GM12878 (cell line): Measurements from ENCODE around the gene PLCG2. TPM values are rescaled to one million over a fixed set of nuclear protein-coding genes. Genes with fewer than 3 reads are reported as not detected.

Source experiments
- ATAC-seq: fragments of 200-7000 bp; cut with Tn5 transposase; 3 replicates; pipeline ENCODE4 v1.9.1; 2020; ENCODE audit warnings: mild to moderate bottlenecking, moderate library complexity
- BruUV-seq: library from RNA; stranded (reverse); fragments of 400-500 nt; replicated peaks from 2 replicates; lab custom pipeline; 2021; lab: Mats Ljungman, UMichigan
- CTCF ChIA-PET: fragments of 300-600 bp; sonication (Branson Sonifier 250); formaldehyde crosslinking; extraction: SDS; loops from one replicate; lab custom pipeline; 2021; ENCODE audit warnings: inconsistent platforms; lab: Yijun Ruan, JAX
- POLR2A ChIA-PET: fragments of 350-600 bp; formaldehyde crosslinking; extraction: SDS; loops from one replicate; lab custom pipeline; 2021; ENCODE audit warnings: inconsistent platforms; lab: Charles Lee
- RAD21 ChIA-PET: fragments of 300-600 bp; sonication (Branson Sonifier 250); formaldehyde crosslinking; loops from one replicate; lab custom pipeline; 2023; ENCODE audit warnings: antibody characterized with exemption; ENCODE audit not compliant: unreplicated experiment; lab: Charles Lee
- SMC1A ChIA-PET: fragments of 300-600 bp; sonication (Branson Sonifier 250); formaldehyde crosslinking; loops from one replicate; lab custom pipeline; 2023; ENCODE audit not compliant: unreplicated experiment, uncharacterized antibody; lab: Charles Lee
- DNase-seq: peaks from one replicate; pipeline ENCODE4 v3.0.0-alpha.2; 2011; ENCODE audit warnings: low read depth, low spot score
- FAIRE-seq: peaks from 3 replicates; lab custom pipeline; 2011; peaks lifted over from hg19 to GRCh38; lab: Jason Lieb, UNC
- H2AFZ ChIP-seq: 2 replicates; pipeline ENCODE4 v1.6.0; 2011; ENCODE audit warnings: low read depth, low read length, control low read depth; ENCODE audit not compliant: control insufficient read depth
- H3K27ac ChIP-seq: 2 replicates; pipeline ENCODE4 v1.5.1; 2011; ENCODE audit warnings: control low read depth; ENCODE audit not compliant: control insufficient read depth, insufficient read depth
- H3K27me3 ChIP-seq, 2 experiments: replicated peaks in 1 of 2; 2 replicates each; pipeline versions ENCODE4 v1.6.0 to v1.6.1; 2011; ENCODE audit warnings: low read length in 1 of 2; ENCODE audit not compliant: control insufficient read depth in 2 of 2, insufficient read depth in 2 of 2
- H3K36me3 ChIP-seq, 2 experiments: 2 replicates each; pipeline ENCODE4 v1.5.1; 2011; ENCODE audit warnings: low read length in 1 of 2; ENCODE audit not compliant: control insufficient read depth in 2 of 2, insufficient read depth in 2 of 2
- H3K4me1 ChIP-seq: 2 replicates; pipeline ENCODE4 v1.6.1; 2011; ENCODE audit warnings: mild to moderate bottlenecking, low read length, moderate library complexity, mixed read lengths; ENCODE audit not compliant: control insufficient read depth, insufficient read depth
- H3K4me2 ChIP-seq: 2 replicates; pipeline ENCODE4 v1.6.0; 2011; ENCODE audit warnings: control low read depth; ENCODE audit not compliant: control insufficient read depth, insufficient read depth
- H3K4me3 ChIP-seq: fragments of 200-600 bp; sonication (generic); 2 replicates; pipeline ENCODE4 v1.5.1; 2016
- H3K79me2 ChIP-seq: 2 replicates; pipeline ENCODE4 v1.6.0; 2011; ENCODE audit warnings: low read length; ENCODE audit not compliant: control insufficient read depth, insufficient read depth
- H3K9ac ChIP-seq: 2 replicates; pipeline ENCODE4 v1.8.0; 2011; ENCODE audit warnings: low read length, control low read depth, mixed read lengths; ENCODE audit not compliant: control insufficient read depth, insufficient read depth
- H3K9me3 ChIP-seq: replicated peaks from 3 replicates; pipeline ENCODE4 v1.5.1; 2011; ENCODE audit warnings: mild to moderate bottlenecking, low read length; ENCODE audit not compliant: control insufficient read depth, insufficient read depth
- H4K20me1 ChIP-seq: 2 replicates; pipeline ENCODE4 v1.6.0; 2011; ENCODE audit not compliant: control insufficient read depth, insufficient read depth
- BACH1 ChIP-seq: fragments of 450-650 bp; IDR thresholded peaks from 2 replicates; pipeline ENCODE4 v1.6.1; 2017; ENCODE audit warnings: mild to moderate bottlenecking, borderline replicate concordance
- CEBPB ChIP-seq, 2 experiments: fragments of 150-350 bp in 1 of 2; IDR thresholded peaks; 2 replicates each; pipeline ENCODE4 v1.6.1; 2012 to 2014; ENCODE audit warnings: low read depth in 2 of 2, low read length in 2 of 2, borderline replicate concordance in 1 of 2, inconsistent platforms in 1 of 2
- IKZF2 ChIP-seq, 2 experiments: fragments of 450-650 bp; IDR thresholded peaks; 2 replicates each; pipeline ENCODE4 v1.6.1; 2017; ENCODE audit warnings: mild to moderate bottlenecking in 2 of 2, moderate library complexity in 2 of 2
- SIX5 ChIP-seq: IDR thresholded peaks from 2 replicates; pipeline ENCODE4 v1.6.1; 2011; ENCODE audit warnings: mild to moderate bottlenecking, low read depth, low read length, moderate library complexity; ENCODE audit not compliant: severe bottlenecking
- SUZ12 ChIP-seq: fragments of 200-600 bp; sonication (generic); IDR thresholded peaks from one replicate; pipeline ENCODE4 v1.6.1; 2018; ENCODE audit warnings: antibody characterized with exemption, mild to moderate bottlenecking; ENCODE audit not compliant: unreplicated experiment
- WRNIP1 ChIP-seq: IDR thresholded peaks from 2 replicates; pipeline ENCODE4 v1.6.1; 2011; ENCODE audit warnings: low read depth, low read length, improper control_type of control experiment, borderline replicate concordance
- WGBS: methylation state at CpG from one replicate; pipeline ENCODE4 v1.1.6; 2016; ENCODE audit warnings: low lambda C conversion rate; ENCODE audit not compliant: insufficient replicate concordance, insufficient coverage; ENCODE audit errors: missing lambda C conversion rate; 5-methylcytosine and 5-hydroxymethylcytosine counted together
- in situ Hi-C: fragments of 300-500 bp; cut with MboI; formaldehyde crosslinking; loops from 9 replicates; pipeline ENCODE4 v1.14.3; 2018; ENCODE audit warnings: mixed read lengths
- intact Hi-C: fragments of 100-400 bp; cut with micrococcal nuclease; formaldehyde crosslinking; loops from one replicate; pipeline ENCODE4 v1.14.2; 2022; ENCODE audit not compliant: unreplicated experiment
- polyA plus RNA-seq, 11 experiments: library from polyadenylated mRNA; depleted of rRNA in 4 of 11; unstranded in 6 of 11; stranded (reverse) in 5 of 11; fragments of >200 nt; fragmentation: Nextera tagmentation in 4 of 11; fragmentation: Illumina TruSeq in 1 of 11; extraction: Ambion mirVana in 4 of 11; extraction: Trizol in 1 of 11; gene quantifications; 1 replicate in 1 of 11; 2 replicates in 10 of 11; pipeline versions ENCODE4 v1.2.1 to v1.2.3, GENCODE V29; 2011 to 2016; ENCODE audit warnings: inconsistent platforms in 2 of 11, missing spikeins in 2 of 11, low read depth in 1 of 11
- total RNA-seq, 4 experiments: library from RNA; depleted of rRNA in 3 of 4; stranded (reverse); fragments of >200 nt in 3 of 4; fragmentation: Illumina TruSeq in 1 of 4; extraction: Trizol in 1 of 4; gene quantifications; 2 replicates each; pipeline versions ENCODE4 v1.2.1 to v1.2.3, GENCODE V29; 2013 to 2021
- TF ChIP-seq, protein P1 (sequence below): fragments of 150-350 bp; IDR thresholded peaks from 2 replicates; pipeline ENCODE4 v1.6.1; 2016; ENCODE audit warnings: low read depth, low read length
- TF ChIP-seq, protein P2 (sequence below): fragments of 450-650 bp; IDR thresholded peaks from 2 replicates; pipeline ENCODE4 v1.6.1; 2017; ENCODE audit warnings: mild to moderate bottlenecking, moderate library complexity
- TF ChIP-seq, protein P3 (sequence below): IDR thresholded peaks from 2 replicates; pipeline ENCODE4 v1.6.1; 2011; ENCODE audit warnings: borderline replicate concordance, low read depth, mild to moderate bottlenecking, moderate library complexity, mixed read lengths, low read length; ENCODE audit not compliant: insufficient read depth; ENCODE audit errors: extremely low read length

Gene PLCG2
- total and polyA plus RNA-seq, 10 of the 15 experiments (the other 5 are each of a cell fraction or from before 2014, with no cell fraction given): 47.6 to 256 (median 149) TPM

DNA sequence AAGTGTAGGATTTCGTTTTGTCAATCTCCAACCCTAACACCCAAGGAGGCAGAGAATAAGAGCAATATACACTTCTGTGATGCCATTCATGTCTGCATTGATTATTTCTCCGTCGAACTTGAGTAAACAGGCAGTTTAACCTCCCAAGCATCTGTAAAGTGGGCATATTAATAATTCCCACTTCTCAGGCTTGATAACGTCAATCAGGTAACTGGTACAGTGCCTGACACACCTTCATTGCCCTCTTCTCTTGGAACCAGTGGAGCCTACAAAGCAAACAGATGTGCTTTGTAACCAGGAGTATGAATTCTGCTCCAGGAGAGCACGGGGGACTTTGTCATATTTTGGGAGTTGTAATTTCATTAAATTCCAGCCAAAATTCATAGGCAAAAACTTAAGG lies 32.5 kb upstream of the PLCG2 start (continued):
- TF ChIP-seq, protein P1, sequence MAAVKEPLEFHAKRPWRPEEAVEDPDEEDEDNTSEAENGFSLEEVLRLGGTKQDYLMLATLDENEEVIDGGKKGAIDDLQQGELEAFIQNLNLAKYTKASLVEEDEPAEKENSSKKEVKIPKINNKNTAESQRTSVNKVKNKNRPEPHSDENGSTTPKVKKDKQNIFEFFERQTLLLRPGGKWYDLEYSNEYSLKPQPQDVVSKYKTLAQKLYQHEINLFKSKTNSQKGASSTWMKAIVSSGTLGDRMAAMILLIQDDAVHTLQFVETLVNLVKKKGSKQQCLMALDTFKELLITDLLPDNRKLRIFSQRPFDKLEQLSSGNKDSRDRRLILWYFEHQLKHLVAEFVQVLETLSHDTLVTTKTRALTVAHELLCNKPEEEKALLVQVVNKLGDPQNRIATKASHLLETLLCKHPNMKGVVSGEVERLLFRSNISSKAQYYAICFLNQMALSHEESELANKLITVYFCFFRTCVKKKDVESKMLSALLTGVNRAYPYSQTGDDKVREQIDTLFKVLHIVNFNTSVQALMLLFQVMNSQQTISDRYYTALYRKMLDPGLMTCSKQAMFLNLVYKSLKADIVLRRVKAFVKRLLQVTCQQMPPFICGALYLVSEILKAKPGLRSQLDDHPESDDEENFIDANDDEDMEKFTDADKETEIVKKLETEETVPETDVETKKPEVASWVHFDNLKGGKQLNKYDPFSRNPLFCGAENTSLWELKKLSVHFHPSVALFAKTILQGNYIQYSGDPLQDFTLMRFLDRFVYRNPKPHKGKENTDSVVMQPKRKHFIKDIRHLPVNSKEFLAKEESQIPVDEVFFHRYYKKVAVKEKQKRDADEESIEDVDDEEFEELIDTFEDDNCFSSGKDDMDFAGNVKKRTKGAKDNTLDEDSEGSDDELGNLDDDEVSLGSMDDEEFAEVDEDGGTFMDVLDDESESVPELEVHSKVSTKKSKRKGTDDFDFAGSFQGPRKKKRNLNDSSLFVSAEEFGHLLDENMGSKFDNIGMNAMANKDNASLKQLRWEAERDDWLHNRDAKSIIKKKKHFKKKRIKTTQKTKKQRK: no peak
- TF ChIP-seq CEBPB (IDR thresholded peaks at IDR 0.05; ENCODE audit: borderline replicate concordance in 1 of 2, low read depth in 2 of 2, low read length in 2 of 2) (no peak), SIX5 (no peak)

DNA sequence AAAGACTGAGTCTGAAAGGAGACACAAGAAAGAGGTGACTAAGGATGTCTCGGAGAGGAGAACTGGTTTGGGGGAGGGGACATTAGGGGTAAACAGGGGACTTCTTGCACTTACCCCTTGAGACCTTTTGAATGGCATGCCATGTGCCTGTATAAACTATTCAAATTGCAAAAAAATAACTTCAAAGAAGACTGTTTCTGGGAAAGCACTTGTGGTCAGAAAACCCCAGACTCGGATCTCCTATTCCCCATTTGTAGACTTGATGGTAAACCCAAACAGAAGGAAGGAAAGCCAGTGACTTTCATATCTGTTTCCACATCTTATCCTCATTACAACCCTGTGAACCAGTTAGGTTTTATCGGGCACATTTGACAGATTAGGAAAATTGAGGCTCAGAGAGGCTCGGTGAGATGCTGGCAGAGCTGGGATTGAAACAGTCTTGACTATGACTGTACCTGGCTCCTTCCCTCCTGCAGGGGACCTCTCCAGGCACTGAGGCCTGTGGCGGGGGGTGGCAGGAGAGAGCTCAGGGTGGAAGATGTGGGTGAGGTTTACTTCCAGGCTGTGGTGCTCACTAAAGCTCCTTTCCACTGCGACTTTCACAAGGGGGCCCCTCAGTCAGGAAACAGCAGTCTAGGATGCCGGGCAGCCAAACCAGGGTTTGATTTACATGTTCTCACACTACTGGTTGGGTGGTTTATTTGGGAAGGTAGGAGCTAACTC lies 30.5 kb upstream of the PLCG2 start:
- no TSS peak for BruUV-seq
- H3K9ac ChIP-seq: peak overlapping the region; percentile 30
- H3K36me3 ChIP-seq: 0 out of 4 replicates have a peak, but pooled peaks cover 0 to 2% of the 10 kb centered on the region in 2 experiments
- H2AFZ ChIP-seq: peak overlapping the region; percentile 56; the same call in 1 of the 2 replicates
- ChIA-PET POLR2A (interaction anchor here (0.7 to 2.7 kb wide), 10 partner anchors 8 to 78 kb away, joined by 3 to 14 read pairs (median 4); partner anchors contain the start of gene PLCG2), SMC1A (interaction anchor here (0.8 to 5.5 kb wide), 11 partner anchors 10 to 127 kb away, joined by 3 to 65 read pairs (median 4); partner anchors contain the start of gene PLCG2), RAD21 (interaction anchor here (0.8 to 2.2 kb wide), 15 partner anchors 8 to 125 kb away, joined by 3 to 9 read pairs (median 5); no protein-coding TSS in a partner anchor), CTCF (interaction anchor here (0.9 to 3.7 kb wide), 8 partner anchors 25 to 125 kb away, joined by 3 to 22 read pairs (median 4); partner anchors contain the start of gene PLCG2)
- DNase-seq: peak; percentile 47
- FAIRE-seq: peak; percentile 93
- WGBS: 12% methylated on average over 7 of the region's 7 CpGs
- no peaks in the 10 kb centered on the region for H4K20me1 ChIP-seq
- H3K4me1 ChIP-seq: peaks cover 47% of the 10 kb centered on the region
- peak; percentile 34 for ATAC-seq
- no peaks in the 10 kb centered on the region for H3K27me3 ChIP-seq
- H3K4me3 ChIP-seq: peak overlapping the region; percentile 24; the same call in 1 of the 2 replicates
- H3K27ac ChIP-seq: peak overlapping the region; percentile 64
- in situ Hi-C loops: no loop called here
- intact Hi-C loops: loop anchor here (5.0 kb wide), 1 partner anchor 34 kb away; no protein-coding TSS in a partner anchor
- no peaks in the 10 kb centered on the region; the same call in 2 of the 3 replicates for H3K9me3 ChIP-seq
- no peaks in the 10 kb centered on the region; the same call in 1 of the 2 replicates for H3K79me2 ChIP-seq
- peak overlapping the region; percentile 68 for H3K4me2 ChIP-seq
- TF ChIP-seq SUZ12: no peak
- TF ChIP-seq, protein P2, sequence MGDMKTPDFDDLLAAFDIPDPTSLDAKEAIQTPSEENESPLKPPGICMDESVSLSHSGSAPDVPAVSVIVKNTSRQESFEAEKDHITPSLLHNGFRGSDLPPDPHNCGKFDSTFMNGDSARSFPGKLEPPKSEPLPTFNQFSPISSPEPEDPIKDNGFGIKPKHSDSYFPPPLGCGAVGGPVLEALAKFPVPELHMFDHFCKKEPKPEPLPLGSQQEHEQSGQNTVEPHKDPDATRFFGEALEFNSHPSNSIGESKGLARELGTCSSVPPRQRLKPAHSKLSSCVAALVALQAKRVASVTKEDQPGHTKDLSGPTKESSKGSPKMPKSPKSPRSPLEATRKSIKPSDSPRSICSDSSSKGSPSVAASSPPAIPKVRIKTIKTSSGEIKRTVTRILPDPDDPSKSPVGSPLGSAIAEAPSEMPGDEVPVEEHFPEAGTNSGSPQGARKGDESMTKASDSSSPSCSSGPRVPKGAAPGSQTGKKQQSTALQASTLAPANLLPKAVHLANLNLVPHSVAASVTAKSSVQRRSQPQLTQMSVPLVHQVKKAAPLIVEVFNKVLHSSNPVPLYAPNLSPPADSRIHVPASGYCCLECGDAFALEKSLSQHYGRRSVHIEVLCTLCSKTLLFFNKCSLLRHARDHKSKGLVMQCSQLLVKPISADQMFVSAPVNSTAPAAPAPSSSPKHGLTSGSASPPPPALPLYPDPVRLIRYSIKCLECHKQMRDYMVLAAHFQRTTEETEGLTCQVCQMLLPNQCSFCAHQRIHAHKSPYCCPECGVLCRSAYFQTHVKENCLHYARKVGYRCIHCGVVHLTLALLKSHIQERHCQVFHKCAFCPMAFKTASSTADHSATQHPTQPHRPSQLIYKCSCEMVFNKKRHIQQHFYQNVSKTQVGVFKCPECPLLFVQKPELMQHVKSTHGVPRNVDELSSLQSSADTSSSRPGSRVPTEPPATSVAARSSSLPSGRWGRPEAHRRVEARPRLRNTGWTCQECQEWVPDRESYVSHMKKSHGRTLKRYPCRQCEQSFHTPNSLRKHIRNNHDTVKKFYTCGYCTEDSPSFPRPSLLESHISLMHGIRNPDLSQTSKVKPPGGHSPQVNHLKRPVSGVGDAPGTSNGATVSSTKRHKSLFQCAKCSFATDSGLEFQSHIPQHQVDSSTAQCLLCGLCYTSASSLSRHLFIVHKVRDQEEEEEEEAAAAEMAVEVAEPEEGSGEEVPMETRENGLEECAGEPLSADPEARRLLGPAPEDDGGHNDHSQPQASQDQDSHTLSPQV: no peak
- TF ChIP-seq WRNIP1: no peak
- TF ChIP-seq, protein P3, sequence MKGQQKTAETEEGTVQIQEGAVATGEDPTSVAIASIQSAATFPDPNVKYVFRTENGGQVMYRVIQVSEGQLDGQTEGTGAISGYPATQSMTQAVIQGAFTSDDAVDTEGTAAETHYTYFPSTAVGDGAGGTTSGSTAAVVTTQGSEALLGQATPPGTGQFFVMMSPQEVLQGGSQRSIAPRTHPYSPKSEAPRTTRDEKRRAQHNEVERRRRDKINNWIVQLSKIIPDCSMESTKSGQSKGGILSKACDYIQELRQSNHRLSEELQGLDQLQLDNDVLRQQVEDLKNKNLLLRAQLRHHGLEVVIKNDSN: no peak
- no peak for TF ChIP-seq BACH1
- TF ChIP-seq IKZF2 (IDR thresholded peaks at IDR 0.05): peak; percentile 51 to 59; a peak in 3 of 4 replicates
